ENCODE measurements around the gene TNS2. TPM values are rescaled to one million over a fixed set of nuclear protein-coding genes. Genes with fewer than 3 reads are reported as not detected.

TNS2 gene
- total RNA-seq, 1 experiment from 2014 or later = 4.4 TPM

- ChIA-PET POLR2A (no interaction called here), CTCF (interaction anchor here (0.8 kb wide), 1 partner anchor 35 kb away, joined by 7 read pairs; the partner anchor contains the start of gene SPRYD3)
- DNase-seq = peak; percentile 28 to 55
- Mint-ChIP-seq H3K27me3 (ENCODE audit: insufficient read depth, unreplicated experiment) (no peaks in the 10 kb centered on the region), H3K4me3 (ENCODE audit: unreplicated experiment) (peak overlapping the region; percentile 72), H3K36me3 (ENCODE audit: insufficient read depth, unreplicated experiment) (peaks cover 7% of the 10 kb centered on the region), H3K27ac (ENCODE audit: unreplicated experiment) (peak overlapping the region; percentile 17), H3K4me1 (ENCODE audit: low read depth, unreplicated experiment) (peaks cover 5% of the 10 kb centered on the region), H3K9me3 (ENCODE audit: unreplicated experiment) (no peaks in the 10 kb centered on the region)
- Histone ChIP-seq H3K4me1 (peaks cover 21% of the 10 kb centered on the region), H3K36me3 (ENCODE audit: control insufficient read depth, insufficient read depth, low read length) (no peaks in the 10 kb centered on the region), H3K4me3 (ENCODE audit: low read depth, low read length) (no peak overlapping the region), H3K27me3 (replicated peaks; ENCODE audit: control insufficient read depth, insufficient read depth, low read length) (no peaks in the 10 kb centered on the region), H3K9me3 (0 out of 2 replicates have a peak, but pooled peaks cover 3% of the 10 kb centered on the region)
- intact Hi-C loops (cut with micrococcal nuclease; ENCODE audit: unreplicated experiment) = no loop called here
- BruUV-seq (replicated peaks) = no TSS peak
- no peak for TF ChIP-seq CTCF (IDR thresholded peaks at IDR 0.05; ENCODE audit: insufficient read depth in 1 of 2, low read depth in 1 of 2, low read length in 1 of 2, severe bottlenecking in 1 of 2, unreplicated experiment in 1 of 2)
Measured at GRCh38 chr12:53113951-53114350, 64.1 kb downstream of the TNS2 start.

Small RNA genes within 50 kb of the gene (microRNA-seq; reads per million reads assigned to microRNA genes)
- gene MIR6757 = not detected

Other genes starting within 250 kb of the TNS2 start
- 3.4 and 5.2 TPM in 2 replicates for gene KRT4, start 235.9 kb upstream of the TNS2 start, total RNA-seq (2022)
- not detected in 2 replicates for gene KRT79, start 215.8 kb upstream of the TNS2 start, total RNA-seq (2022)
- not detected in 2 replicates for gene KRT78, start 201.1 kb upstream of the TNS2 start, total RNA-seq (2022)
- 3,707 and 3,725 TPM in 2 replicates for gene KRT8, start 145.0 kb upstream of the TNS2 start, total RNA-seq (2022)
- gene KRT18, start 100.9 kb upstream of the TNS2 start, total RNA-seq (2022) = 2,564 and 2,674 TPM in 2 replicates
- gene EIF4B, start 43.6 kb upstream of the TNS2 start, total RNA-seq (2022) = 445 and 452 TPM in 2 replicates
- 8.2 and 8.8 TPM in 2 replicates for gene SPRYD3, start 29.3 kb downstream of the TNS2 start, total RNA-seq (2022)
- gene IGFBP6, start 47.6 kb downstream of the TNS2 start, total RNA-seq (2022) = 34.7 and 43.3 TPM in 2 replicates
- 6.5 and 9.7 TPM in 2 replicates for gene SOAT2, start 53.4 kb downstream of the TNS2 start, total RNA-seq (2022)
- gene ZNF740, start 130.7 kb downstream of the TNS2 start, total RNA-seq (2022) = 35.8 and 43.0 TPM in 2 replicates
- 20.1 and 23.0 TPM in 2 replicates for gene CSAD, start 130.9 kb downstream of the TNS2 start, total RNA-seq (2022)
- gene ITGB7, start 157.2 kb downstream of the TNS2 start, total RNA-seq (2022) = 1.1 TPM in 2 replicates
- gene RARG, start 182.1 kb downstream of the TNS2 start, total RNA-seq (2022) = 11.8 and 12.9 TPM in 2 replicates
- gene ESPL1, start 218.2 kb downstream of the TNS2 start, total RNA-seq (2022) = 32.3 and 34.9 TPM in 2 replicates
- 251 and 264 TPM in 2 replicates for gene PFDN5, start 245.5 kb downstream of the TNS2 start, total RNA-seq (2022)
- 56.3 and 59.8 TPM in 2 replicates for gene MYG1, start 249.6 kb downstream of the TNS2 start, total RNA-seq (2022)

Measured in Caco-2 (cell line).